A673 (cell line): ENCODE data around the gene ACSF3. TPM values are rescaled to one million over a fixed set of nuclear protein-coding genes. Genes with fewer than 3 reads are reported as not detected.

Experiments used
- BruUV-seq: library from RNA; stranded (reverse); fragments of 400-500 nt; replicated peaks from 2 replicates; lab custom pipeline; 2021; lab: Mats Ljungman, UMichigan
- CTCF ChIA-PET: fragments of 300-600 bp; sonication (Branson Sonifier 250); formaldehyde crosslinking; loops from one replicate; lab custom pipeline; 2022; ENCODE audit warnings: antibody characterized with exemption; lab: Charles Lee
- POLR2A ChIA-PET: fragments of 300-600 bp; sonication (Branson Sonifier 250); formaldehyde crosslinking; loops from one replicate; lab custom pipeline; 2022; ENCODE audit warnings: antibody characterized with exemption; ENCODE audit not compliant: low non-redundant PET; lab: Charles Lee
- DNase-seq: peaks from one replicate; pipeline ENCODE4 v3.0.0-alpha.2; 2015; ENCODE audit warnings: low spot score
- H3K27ac ChIP-seq: fragments of 200-600 bp; sonication (generic); 2 replicates; pipeline ENCODE4 v1.5.1; 2016; ENCODE audit warnings: mixed run types, low read depth, mild to moderate bottlenecking, mixed read lengths, antibody characterized with exemption, low read length; ENCODE audit not compliant: poor library complexity, severe bottlenecking
- H3K27me3 ChIP-seq: fragments of 200-600 bp; sonication (generic); replicated peaks from 2 replicates; pipeline ENCODE4 v1.6.1; 2017; ENCODE audit warnings: mixed run types, low read depth, mild to moderate bottlenecking, mixed read lengths, antibody characterized with exemption, low read length; ENCODE audit not compliant: insufficient read depth, poor library complexity
- H3K36me3 ChIP-seq: fragments of 200-600 bp; sonication (generic); 2 replicates; pipeline ENCODE4 v1.6.1; 2016; ENCODE audit warnings: mixed run types, mild to moderate bottlenecking, mixed read lengths, antibody characterized with exemption, low read length; ENCODE audit not compliant: insufficient read depth, poor library complexity, severe bottlenecking
- H3K4me1 ChIP-seq: fragments of 200-600 bp; sonication (generic); 2 replicates; pipeline ENCODE4 v1.6.1; 2017; ENCODE audit warnings: mixed run types, mild to moderate bottlenecking, mixed read lengths, antibody characterized with exemption, low read length; ENCODE audit not compliant: insufficient read depth, poor library complexity, severe bottlenecking
- H3K4me3 ChIP-seq: fragments of 200-600 bp; sonication (generic); 2 replicates; pipeline ENCODE4 v1.5.1; 2016; ENCODE audit warnings: low read depth, mixed run types, mild to moderate bottlenecking, mixed read lengths, low read length; ENCODE audit not compliant: poor library complexity, severe bottlenecking
- H3K9me3 ChIP-seq: fragments of 200-600 bp; sonication (generic); 2 replicates; pipeline ENCODE4 v1.6.1; 2016; ENCODE audit warnings: mixed run types, low read depth, mild to moderate bottlenecking, mixed read lengths, antibody characterized with exemption, low read length; ENCODE audit not compliant: poor library complexity, severe bottlenecking
- EZH2 ChIP-seq: fragments of 200-600 bp; sonication (generic); IDR thresholded peaks from 2 replicates; pipeline ENCODE4 v1.6.1; 2017; ENCODE audit warnings: borderline replicate concordance, low read depth, mild to moderate bottlenecking, mixed read lengths, antibody characterized with exemption, low read length; ENCODE audit not compliant: poor library complexity, severe bottlenecking
- intact Hi-C: fragments of 100-400 bp; cut with micrococcal nuclease; formaldehyde crosslinking; loops from one replicate; pipeline ENCODE4 v1.10.0; 2022; ENCODE audit not compliant: unreplicated experiment
- total RNA-seq: library from RNA; stranded (reverse); gene quantifications from 2 replicates; pipeline ENCODE4 v1.2.3, GENCODE V29; 2021
- TF ChIP-seq, protein P1 (sequence below): fragments of 300-800, 200-600 bp; sonication (generic); conservative IDR thresholded peaks from 2 replicates; pipeline ENCODE4 v1.5.1; 2017; ENCODE audit warnings: low read depth, mild to moderate bottlenecking, antibody characterized with exemption, low read length, moderate library complexity, mixed read lengths

ACSF3 gene
- total RNA-seq, 1 experiment from 2014 or later = 27.7 TPM

DNA sequence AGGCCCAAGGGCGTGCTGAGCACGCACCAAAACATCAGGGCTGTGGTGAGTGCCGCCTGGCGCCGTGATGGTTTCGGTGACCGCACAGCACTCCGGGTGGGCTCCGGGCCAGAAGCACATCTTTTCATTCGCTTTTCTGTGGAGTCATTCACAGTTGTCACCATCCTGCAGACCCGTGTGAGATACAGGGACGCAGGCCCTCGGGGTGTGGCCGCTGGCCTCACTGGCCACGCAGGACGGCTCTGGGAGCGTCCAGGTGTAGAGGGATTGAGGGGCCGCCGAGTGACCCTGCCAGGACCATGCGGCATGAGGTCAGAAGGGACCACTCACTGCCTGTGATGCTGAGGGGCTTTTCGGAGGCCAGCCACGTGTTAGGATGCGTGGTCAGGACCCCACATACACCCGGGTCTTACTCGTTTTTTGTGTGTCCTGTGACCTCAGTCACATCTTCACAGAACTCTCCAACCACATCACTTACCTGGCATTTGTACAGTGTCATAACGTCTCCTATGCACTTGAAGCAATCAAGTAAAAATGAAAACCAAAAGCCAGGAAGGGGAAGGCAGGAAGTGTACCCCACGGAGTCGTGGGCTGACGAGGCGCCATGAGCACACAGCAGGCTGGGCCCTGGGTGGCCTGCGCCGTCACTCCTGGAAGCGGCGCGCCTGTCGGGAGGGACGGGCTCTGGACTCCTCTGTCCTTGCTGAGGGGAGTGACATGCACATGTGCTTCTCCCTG lies 7.8 kb downstream of the ACSF3 start:
- H3K27ac ChIP-seq = no peak overlapping the region
- peaks cover 17% of the 10 kb centered on the region for H3K36me3 ChIP-seq
- ChIA-PET CTCF (no interaction called here), POLR2A (no interaction called here)
- H3K27me3 ChIP-seq = no peaks in the 10 kb centered on the region
- BruUV-seq = no TSS peak
- intact Hi-C loops = no loop called here
- H3K9me3 ChIP-seq = no peaks in the 10 kb centered on the region
- no peak for DNase-seq
- H3K4me1 ChIP-seq = no peaks in the 10 kb centered on the region
- no peak overlapping the region for H3K4me3 ChIP-seq
- TF ChIP-seq EZH2 = no peak

DNA sequence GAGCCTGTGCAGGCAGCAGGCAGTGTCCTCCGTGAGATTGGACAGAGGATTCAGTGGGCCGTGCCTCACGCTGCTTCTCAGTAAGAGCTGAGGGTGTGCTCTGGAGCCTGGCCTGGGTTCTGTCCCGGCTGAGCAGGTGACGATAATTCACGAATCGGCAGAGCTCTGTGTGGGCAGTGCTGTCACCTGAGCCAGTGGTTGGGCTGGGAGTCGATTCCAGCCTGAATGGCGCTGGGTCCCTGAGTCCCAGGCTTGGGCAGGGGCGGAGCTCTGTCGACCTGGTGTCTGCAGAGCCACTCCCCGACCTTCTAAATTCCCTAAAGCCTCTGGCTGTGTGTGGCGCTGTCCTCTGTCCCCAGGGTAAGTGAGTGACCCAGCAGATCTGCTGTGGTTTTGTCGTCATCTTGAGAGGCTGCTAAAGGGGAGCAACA lies 8.4 kb downstream of the ACSF3 start:
- Histone ChIP-seq H3K27me3 (no peaks in the 10 kb centered on the region), H3K36me3 (peaks cover 17% of the 10 kb centered on the region), H3K4me1 (no peaks in the 10 kb centered on the region), H3K27ac (no peak overlapping the region), H3K9me3 (no peaks in the 10 kb centered on the region), H3K4me3 (no peak overlapping the region)
- ChIA-PET POLR2A (no interaction called here), CTCF (no interaction called here)
- TF ChIP-seq, protein P1, sequence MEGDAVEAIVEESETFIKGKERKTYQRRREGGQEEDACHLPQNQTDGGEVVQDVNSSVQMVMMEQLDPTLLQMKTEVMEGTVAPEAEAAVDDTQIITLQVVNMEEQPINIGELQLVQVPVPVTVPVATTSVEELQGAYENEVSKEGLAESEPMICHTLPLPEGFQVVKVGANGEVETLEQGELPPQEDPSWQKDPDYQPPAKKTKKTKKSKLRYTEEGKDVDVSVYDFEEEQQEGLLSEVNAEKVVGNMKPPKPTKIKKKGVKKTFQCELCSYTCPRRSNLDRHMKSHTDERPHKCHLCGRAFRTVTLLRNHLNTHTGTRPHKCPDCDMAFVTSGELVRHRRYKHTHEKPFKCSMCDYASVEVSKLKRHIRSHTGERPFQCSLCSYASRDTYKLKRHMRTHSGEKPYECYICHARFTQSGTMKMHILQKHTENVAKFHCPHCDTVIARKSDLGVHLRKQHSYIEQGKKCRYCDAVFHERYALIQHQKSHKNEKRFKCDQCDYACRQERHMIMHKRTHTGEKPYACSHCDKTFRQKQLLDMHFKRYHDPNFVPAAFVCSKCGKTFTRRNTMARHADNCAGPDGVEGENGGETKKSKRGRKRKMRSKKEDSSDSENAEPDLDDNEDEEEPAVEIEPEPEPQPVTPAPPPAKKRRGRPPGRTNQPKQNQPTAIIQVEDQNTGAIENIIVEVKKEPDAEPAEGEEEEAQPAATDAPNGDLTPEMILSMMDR = no peak
- BruUV-seq = no TSS peak
- DNase-seq = no peak
- intact Hi-C loops = no loop called here

DNA sequence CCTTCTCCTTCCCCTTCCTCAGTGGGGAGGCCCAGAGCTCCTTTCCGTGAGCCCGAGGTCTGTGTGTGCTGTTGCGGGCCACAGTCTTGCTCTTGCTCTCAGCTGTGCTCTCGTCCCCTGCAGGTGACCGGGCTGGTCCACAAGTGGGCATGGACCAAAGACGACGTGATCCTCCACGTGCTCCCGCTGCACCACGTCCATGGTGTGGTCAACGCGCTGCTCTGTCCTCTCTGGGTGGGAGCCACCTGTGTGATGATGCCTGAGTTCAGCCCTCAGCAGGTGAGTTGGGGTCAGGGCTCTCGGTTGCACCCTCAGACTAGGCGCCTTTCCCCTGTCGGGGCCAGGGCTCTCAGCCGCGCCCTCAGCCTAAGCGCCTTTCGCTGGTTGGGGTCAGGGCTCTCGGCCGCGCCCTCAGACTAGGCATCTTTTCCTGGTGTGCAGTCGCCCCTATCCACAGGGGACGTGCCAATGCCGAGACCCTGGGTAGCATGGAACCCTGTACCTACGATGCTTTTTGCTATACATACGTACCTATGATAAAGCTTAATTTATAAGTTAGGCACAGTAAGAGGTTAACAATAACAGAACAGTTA lies 8.9 kb downstream of the ACSF3 start:
- Histone ChIP-seq H3K27me3 (no peaks in the 10 kb centered on the region), H3K4me1 (no peaks in the 10 kb centered on the region), H3K9me3 (no peaks in the 10 kb centered on the region), H3K27ac (no peak overlapping the region), H3K4me3 (no peak overlapping the region), H3K36me3 (peaks cover 17% of the 10 kb centered on the region)
- POLR2A ChIA-PET = no interaction called here
- intact Hi-C loops = no loop called here
- CTCF ChIA-PET = no interaction called here
- BruUV-seq = no TSS peak
- no peak for DNase-seq
- TF ChIP-seq EZH2 = no peak

DNA sequence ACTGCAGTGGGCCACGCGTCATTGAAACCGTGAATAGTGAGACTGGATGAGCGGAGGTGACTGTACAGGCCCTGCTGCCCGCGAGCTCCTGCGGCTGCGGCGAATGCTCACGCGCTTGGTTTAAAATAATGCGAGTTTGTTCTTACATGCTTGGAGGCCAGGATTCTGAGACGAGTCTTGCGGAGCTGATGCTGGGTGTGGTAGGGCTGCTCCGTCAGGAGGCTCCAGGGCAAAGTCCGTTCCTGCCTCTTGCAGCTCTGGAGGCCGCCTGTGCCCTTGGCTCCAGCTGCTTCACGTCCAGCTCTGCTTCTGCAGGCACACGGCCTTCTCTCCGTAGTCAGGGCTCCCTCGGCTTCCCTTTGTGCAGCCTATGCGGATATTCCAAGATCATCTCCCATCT lies 9.5 kb downstream of the ACSF3 start:
- no peak for DNase-seq
- Histone ChIP-seq H3K27me3 (no peaks in the 10 kb centered on the region), H3K4me1 (no peaks in the 10 kb centered on the region), H3K36me3 (peaks cover 17% of the 10 kb centered on the region), H3K9me3 (no peaks in the 10 kb centered on the region), H3K27ac (no peak overlapping the region), H3K4me3 (no peak overlapping the region)
- intact Hi-C loops = no loop called here
- ChIA-PET POLR2A (no interaction called here), CTCF (no interaction called here)
- TF ChIP-seq EZH2 = no peak
- TF ChIP-seq, protein P1 = no peak
- BruUV-seq = no TSS peak
